OCI-LY7 (cell line): ENCODE data around the gene NUP210.

ENCODE experiments used
- EZH2phosphoT487 ChIP-seq: fragments of 200-600 bp; sonication (generic); IDR thresholded peaks from 2 replicates; pipeline ENCODE4 v1.6.1; 2018; ENCODE audit warnings: low read depth, borderline replicate concordance, mild to moderate bottlenecking, mixed run types, antibody characterized with exemption, low read length, moderate library complexity, mixed read lengths
- TF ChIP-seq, protein P1 (sequence below): fragments of 200-600 bp; sonication (generic); conservative IDR thresholded peaks from 2 replicates; pipeline ENCODE4 v1.5.1; 2014; ENCODE audit warnings: mild to moderate bottlenecking, antibody characterized with exemption, low read length, moderate library complexity, mixed read lengths

DNA sequence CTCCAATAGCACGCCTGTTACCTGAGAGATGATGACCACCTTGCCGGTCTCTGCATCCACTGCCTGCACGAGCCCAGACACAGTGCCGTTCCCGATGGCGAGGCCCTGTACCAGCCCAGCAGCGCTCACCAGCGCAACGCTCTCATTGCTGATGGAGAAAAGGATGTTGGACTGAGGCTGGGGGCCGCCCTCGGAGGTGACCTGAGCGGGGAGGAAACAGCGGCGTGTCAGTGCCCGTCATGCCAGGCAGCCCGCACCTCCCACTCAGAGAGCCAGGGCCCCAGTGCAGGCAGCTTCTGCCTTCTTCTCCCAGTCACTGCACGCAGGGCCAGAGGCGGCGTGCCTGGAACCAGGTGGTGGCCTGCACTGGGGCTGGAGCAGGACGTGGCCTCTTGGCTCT lies 80.3 kb downstream of the NUP210 start:
- TF ChIP-seq, protein P1, sequence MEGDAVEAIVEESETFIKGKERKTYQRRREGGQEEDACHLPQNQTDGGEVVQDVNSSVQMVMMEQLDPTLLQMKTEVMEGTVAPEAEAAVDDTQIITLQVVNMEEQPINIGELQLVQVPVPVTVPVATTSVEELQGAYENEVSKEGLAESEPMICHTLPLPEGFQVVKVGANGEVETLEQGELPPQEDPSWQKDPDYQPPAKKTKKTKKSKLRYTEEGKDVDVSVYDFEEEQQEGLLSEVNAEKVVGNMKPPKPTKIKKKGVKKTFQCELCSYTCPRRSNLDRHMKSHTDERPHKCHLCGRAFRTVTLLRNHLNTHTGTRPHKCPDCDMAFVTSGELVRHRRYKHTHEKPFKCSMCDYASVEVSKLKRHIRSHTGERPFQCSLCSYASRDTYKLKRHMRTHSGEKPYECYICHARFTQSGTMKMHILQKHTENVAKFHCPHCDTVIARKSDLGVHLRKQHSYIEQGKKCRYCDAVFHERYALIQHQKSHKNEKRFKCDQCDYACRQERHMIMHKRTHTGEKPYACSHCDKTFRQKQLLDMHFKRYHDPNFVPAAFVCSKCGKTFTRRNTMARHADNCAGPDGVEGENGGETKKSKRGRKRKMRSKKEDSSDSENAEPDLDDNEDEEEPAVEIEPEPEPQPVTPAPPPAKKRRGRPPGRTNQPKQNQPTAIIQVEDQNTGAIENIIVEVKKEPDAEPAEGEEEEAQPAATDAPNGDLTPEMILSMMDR = no peak
- TF ChIP-seq EZH2phosphoT487 = no peak
